NCI-H128 (cell line): ENCODE data around the gene SIPA1L3.
A peak's percentile ranks its signal among the peaks of the same experiment; 100 is the strongest.

Experiments used
- DNase-seq: peaks from one replicate; lab custom pipeline; 2025; ENCODE audit not compliant: unreplicated experiment; lab: John Stamatoyannopoulos, UW

Gene SIPA1L3

DNA sequence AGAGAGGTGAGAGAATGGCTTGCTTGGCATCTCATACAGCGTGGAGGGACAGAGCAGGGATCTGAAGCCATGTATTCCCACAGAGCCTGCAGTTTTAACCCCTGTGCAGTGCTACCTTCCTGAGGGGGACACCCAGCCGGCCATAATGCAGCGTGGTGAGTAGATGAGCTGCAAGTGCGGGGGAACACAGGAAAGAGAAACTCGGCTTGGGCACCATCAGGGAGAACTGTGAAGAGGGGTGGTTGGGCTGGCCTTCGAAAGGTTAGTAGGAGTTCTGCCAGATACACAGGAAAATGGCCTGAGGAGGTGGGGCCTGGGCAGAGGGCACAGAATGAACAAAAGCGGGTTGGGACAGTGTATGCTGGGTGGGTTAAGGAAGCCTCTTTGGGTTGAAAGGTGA lies 88.3 kb downstream of the SIPA1L3 start:
- DNase-seq = no peak

DNA sequence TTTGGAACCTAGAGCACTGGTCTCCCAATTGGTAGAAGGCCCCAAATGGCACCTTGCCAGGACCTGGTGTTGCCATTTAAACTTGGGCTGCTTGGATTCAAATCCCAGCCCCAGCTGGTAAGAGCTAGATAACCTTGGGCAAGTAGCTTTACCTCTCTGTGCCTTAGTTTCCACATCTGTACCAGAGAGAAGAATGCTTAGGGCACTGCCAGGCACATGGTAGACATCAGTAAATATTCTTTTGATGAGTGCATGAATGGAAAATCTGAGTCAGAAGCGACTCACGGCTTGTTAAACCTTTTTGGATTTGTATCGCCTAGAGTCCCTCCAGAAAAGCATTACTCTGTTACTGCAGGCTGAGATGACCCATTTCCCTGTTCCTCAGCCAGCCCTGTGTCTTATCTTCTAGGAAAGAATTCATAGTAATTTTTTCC lies 90.9 kb downstream of the SIPA1L3 start:
- DNase-seq = no peak

DNA sequence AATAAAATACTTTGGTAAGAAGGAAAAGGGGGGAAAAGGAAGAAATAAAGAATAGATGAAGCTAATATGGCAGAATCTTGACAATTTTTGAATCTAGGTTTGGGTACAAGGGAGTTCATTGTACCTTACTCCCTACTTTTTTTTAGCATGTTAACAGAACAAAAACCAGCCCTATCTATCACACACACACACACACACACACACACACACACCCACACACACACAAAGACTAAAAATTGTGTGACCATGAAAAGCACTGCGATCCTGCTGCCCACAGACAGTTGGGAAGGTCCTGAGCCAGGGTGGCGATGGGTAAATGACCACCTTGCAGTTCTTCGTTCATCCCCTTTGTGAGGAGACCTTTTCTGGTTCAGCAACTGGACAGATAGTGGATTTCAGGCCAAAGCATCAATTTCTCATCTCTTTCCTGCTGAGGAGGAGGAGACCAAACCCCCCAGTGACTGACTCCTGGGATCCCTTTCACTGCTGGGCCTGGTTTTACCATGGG lies 91.8 kb downstream of the SIPA1L3 start:
- no peak for DNase-seq

DNA sequence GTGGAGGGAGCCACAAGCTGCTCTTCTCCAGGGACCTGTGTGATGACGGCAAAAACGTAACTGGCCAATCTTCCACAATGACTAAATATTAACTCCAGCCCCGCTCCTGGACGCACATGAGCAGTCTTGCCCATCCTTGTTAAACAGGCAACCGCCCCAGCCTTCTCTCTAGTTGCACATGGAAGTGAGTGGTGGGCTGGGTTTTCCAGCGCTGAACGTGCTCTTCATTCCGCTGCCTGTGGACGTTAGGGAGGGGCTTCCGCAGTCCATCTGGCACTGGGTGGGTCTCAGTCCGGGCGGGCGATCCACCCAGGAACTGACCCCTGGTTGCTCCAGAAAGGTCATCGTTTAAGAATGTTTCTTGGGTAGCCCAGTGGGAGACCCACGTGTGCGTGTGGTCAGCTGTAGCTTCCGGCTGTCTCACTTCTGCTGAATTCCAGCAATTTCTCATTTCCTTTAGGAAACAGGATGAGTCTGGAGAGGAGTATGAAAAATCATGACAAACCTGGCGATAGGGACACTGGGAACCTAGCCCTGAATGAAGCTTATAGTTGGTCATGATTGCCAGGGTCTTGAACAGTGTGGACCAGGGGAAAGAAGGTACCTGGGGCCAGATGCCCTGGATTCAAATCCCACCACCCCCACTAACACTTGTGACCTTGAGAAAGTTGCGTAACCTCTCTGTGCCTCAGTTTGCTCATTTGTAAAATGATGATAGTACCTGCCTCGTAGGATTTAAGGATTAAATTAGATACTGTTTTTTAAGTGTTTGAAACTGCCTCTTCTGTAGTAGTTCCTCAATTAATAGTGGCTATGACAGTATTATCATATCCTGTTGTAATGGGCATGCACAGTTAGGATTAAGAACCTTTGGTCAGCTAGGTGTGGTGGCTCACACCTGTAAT lies 92.6 kb downstream of the SIPA1L3 start:
- DNase-seq = no peak

DNA sequence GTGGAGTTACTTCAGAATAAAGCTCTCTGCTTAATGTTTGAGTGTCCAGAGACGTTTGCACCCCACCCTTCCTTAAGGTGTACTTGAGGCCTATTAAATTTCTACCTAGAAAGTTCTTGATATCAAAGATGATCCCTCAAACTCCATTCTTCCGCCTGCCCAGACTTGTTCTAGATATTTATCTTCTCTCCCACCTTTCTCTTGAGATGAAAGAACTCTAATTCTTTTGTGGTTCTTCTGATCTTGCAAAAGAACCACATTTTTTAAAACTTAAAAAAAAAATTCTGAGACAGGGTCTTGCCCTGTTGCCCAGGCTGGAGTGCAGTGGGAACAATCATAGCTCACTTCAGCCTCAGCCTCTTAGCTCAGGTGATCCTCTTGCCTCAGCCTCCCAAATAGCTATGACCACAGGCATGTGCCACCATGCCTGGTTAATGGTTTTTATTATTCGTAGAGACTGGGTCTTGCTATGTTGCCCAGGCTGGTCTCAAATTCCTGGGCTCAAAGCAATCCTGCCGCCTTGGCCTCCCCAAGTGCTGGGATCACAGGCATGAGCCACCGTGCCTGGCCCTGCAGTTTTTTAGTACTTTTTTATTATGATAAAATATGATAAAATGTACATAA lies 94.3 kb downstream of the SIPA1L3 start:
- DNase-seq = no peak

DNA sequence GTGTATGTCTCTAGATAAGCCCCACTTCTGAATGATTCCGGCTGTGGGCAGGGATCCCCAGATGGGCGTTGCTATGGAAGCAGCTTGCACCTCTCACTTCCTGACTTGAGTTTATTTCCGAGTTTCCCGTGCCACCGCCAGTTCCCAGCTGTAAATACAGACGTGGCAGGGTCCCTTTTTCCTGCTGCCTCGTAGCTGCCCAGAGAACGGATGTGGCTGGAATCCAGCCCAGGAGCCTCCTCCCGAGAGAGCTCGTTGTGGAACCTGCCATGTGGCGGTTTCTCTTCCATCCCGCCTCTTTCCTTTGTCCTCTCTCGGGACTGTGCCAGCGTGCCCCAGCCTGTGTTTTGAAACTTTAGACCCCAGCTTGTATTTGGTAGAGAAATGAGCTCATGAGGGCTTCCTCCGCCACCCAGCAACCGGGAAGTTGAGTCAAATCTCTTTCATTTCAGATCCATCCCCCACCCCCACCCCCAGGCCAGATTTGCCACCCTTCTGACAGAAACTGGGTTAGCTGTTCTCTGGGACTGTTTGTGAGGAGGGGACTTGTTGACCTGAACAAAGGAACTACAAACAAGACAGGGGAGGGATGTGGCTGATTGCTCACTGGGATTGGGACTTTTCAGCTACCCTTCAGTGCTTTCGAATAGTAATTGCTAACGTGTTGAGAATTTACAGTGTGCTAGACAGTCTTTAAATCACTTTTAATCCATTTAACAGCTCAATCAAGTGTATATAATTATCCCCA lies 96.6 kb downstream of the SIPA1L3 start:
- peak; percentile 56 for DNase-seq

DNA sequence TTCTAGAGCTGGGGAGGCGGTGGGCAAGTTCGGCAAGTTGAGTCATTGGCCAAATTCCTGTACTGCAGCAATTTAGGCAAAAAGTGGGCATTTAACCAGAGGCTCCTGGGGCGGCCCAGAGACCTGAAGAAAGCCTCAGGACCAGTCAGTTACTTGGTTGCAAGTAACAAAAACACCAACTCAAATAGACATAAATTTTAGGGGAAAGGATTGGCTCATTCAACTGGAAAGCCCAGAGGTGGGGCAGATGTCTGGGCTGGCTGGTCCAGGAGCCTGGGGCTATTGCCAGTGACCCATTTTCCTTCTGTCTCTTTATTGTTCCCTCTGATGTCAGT lies 97.1 kb downstream of the SIPA1L3 start:
- DNase-seq = no peak

DNA sequence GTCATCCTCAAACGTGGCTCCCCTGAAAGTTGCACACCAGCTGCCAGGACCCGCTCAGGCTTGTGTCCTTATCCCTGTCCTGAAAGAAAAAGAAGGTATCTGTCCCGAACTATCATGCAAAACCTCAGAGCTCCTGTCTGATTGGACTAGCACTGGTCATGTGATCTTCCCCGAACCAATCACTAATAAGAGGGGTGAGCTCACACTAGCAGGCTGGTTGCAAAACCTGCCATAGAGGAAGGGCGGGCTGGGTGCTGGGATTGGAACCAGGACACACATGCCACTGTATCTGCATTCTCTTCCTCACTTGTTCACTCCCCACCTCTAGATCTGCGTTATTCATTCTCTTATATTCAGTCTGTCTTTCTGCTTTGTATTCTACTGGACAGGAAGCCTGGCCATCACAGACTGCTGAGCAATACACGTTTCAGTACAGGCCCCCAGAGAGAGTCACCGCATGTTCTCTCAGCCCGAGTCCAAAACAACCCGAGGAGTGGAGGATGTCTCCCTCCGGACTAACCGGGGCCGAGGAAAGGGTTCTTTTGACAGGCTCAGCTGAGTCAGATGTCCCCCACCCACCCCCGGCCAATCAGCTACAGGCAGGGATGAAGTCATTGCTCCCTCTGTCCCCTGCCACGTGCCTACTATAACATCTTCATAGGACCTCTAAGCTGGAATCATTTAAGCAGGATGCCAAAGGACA lies 97.7 kb downstream of the SIPA1L3 start:
- DNase-seq = no peak

DNA sequence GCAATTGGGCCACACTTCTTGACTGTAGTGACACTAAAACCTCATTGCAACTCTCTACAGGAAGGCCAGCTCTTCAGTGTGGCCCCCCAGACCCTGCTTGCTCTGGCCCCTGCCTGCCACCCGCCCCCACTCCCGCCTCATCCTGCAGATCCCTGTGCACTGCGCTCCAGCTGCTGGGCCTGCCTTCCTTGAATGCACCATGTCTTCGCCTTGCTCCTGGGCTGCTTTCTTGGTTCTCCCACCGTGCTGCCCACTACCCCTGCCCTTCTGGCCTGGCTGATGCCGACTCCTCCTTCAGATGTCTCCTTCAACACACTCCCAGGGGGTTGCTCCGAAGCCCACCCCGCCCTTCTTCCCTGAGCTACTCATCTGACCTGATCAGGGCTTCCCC lies 98.2 kb downstream of the SIPA1L3 start:
- no peak for DNase-seq

DNA sequence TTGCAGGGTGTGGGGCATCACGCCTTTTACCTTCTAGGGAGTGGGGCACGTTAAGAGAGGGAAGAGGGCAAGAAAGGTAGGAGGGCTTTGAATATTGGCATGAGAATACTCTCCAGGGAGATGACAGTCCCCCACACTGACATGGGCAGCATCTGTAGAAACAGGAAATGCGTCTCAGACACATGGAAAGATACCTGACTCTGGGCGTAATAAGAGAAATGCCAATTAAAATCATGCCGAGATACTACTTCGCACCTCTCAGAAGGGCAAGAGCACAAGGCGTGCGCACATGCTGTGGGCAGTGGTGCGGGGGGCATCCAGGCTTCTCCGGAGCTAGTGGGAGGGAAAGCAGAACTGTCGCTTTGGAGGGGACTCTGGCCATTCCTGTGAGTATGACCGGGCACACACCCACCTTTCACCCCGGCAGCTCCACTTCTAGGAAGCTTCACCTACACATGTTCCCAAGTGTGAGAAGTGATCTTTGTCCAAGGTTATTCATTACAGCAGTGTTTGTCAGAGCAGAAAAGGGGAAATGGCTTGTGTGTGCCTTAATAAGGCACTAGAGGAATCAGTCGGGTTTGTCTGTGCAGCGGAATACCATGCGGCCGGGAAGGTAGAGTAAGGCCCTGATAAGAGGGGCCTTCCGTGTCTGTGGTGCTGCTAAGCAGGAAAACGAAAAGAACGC lies 99.5 kb downstream of the SIPA1L3 start:
- DNase-seq = no peak

DNA sequence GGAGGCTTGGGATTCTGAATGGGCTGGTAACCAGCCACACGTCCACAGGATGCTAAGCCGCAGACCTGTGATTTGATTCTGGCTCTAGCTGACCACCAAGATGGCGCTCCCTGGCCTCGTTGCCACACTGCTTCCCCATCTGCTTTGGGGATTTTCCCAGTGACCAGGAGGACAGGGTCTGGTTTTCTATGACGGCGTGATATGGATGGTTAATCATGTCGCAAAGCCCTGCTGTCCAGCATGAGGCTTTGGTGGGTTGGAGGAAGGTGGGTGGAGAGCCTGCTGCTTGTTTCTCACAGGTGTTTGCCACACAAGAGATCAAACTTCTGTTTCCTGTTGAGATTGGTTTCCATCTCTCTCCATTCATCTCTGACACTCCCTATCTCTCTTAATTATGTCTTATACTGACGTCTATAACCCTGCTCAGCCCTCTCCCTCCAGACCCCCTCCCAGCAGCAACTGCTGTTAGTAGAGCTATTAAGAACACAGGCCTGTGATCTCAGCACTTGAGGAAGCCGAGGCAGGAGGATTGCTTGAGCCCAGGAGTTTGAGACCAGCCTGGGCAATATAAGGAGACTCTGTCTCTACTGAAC lies 102.7 kb downstream of the SIPA1L3 start:
- no peak for DNase-seq

DNA sequence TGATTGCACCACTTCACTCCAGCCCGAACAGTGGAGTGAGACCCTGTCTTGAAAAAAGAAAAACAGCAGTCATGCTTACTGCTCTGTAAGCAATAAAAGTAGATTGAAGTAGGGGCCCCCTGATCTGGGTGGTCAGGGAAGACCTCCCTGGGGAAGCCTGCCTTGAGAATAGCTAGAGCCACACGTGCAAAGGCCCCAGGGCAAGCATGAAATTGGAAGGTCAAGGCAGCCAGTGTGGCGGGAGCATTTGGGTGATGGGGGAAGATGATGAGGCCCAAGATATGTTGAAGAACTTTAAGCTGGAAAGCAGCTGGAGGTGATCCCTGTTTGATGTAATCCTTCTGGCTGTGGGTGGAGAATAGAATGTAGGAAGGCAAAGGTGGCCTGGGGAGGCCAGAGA lies 104.4 kb downstream of the SIPA1L3 start:
- DNase-seq = no peak

DNA sequence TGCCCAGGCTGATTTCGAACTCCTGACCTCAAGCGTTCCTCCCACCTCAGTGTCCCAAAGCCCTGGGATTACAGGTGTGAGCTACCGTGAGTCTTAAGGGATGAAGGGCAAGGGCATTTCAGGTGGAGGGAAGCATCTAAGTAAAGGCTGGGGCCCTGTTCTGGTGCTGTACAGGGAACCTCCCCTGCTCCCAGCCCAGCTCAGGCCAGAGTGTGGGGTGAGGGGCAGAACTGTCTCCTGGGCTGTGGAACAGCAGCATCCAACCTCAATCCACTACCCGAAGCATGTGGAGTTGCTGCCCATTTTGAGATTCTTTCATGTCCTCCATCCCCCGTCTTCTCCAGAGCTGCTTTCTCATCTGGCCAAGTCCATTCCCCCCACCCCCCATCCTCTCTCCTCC lies 105.3 kb downstream of the SIPA1L3 start:
- no peak for DNase-seq

DNA sequence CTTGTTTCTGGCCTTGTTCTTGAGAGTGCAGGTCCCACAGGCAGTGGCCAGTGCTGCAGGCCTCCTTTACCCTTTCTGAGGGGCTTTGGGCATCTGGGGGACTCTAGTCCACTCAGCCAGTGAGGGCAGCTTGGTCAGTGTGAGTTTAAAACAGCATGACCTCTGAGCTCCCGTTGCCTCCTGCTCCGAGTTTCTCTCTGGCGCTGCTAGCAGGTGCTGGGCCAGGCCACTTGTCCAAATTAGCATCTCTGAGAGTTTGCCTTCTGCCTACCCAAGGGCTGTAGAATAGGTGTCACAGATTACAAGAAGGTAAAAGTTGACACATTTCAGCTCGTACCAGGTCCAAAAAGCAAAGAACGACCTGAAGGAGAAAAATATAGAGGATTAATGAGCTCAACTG lies 105.9 kb downstream of the SIPA1L3 start:
- no peak for DNase-seq

DNA sequence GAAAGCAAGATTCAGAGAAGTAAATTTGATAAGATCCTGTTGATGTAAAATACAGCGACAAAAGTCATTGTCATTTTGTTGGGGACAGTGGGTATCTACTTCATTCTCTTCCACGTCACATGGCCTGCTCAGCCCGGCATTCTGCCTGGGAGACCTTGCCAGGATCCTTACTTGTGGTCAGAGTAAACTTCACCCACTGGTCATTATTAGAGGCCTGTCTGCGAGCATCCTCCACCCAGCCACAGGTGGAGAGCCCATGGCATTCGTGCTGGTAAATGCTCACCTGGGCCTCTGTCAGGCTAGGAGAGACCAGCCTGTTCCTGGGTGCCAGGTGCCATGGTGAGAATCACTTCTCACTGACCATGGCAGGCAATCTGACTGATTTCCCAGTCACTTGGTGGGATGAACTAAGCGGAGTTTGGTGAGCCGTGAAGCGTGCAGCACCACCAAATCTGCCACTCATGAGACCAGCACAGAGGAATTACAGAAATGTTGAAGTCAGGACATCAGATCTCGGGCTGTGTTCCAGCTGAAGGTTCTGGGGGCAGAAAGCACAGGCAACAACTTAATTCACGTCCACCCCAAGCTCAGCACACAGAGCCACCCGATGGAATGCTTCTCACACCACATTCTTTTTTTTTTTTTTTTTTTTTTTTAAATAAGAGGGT lies 107.0 kb downstream of the SIPA1L3 start:
- DNase-seq = no peak

DNA sequence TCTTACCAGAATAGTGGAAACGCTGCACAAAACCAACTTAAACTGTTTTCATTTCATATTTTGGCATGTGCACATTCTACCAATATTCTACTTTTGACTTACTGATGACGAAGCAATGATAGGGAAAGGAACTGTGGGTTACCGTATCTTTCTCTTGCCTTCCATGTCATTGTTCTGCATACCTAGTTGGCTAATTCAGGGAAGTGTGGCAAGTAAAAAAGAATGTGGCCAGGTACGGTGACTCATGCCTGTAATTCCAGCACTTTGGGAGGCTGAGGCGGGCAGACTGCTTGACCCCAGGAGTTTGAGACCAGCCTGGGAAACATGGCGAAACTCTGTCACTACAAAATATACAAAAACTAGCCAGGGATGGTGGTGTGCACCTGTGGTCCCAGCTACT lies 108.2 kb downstream of the SIPA1L3 start:
- no peak for DNase-seq

DNA sequence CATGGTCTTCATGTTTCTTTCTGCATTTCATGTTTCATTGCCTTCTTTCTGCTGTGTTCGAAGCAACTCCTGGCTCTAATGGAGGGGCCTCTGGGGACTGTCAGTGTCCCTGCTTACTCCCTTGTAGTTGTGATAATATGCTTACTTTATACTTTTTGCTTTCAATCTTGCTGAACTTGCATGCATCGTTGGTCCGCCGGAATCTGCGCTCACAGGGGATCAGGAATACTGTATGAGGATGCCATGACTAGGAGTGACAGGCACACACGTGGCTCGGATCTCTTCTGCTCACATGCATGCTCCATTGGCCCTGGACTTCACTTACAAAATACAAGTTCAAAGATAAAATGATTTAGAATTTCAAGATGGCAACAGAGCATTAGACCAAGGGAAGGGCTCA lies 108.8 kb downstream of the SIPA1L3 start:
- DNase-seq = no peak

DNA sequence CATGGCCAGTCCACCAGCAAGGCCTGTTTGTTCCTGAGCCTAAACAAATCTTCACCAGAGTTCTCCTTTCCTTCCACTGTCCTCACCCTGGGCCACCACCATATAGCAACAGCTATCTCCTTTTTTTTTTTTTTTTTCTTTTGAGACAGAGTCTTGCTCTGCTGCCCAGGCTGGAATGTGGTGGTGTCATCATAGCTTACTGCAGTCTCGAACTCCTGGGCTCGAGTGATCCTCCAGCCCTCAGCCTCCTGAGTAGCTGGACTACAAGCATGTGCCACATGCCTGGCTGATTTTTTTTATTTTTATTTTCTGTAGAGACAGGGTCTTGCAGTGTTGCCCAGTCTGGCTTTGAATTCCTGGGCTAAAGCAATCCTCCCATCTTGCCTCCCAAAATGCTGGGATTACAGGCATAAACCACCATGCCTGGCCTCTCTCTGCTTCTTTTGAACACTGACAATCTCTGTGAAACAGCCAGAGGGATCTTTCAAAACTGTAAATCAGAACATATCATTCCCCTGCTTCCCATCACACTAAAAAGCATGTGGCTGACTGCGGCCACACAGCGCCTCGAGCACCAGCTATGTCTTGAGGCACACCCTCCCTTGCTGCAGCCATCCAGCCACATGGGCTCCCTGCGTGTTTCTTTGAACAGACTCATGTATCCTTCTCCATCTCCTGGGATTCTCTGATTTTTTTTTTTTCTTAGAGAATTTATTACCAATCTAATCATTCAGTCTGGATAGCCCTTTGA lies 110.6 kb downstream of the SIPA1L3 start:
- DNase-seq = no peak
